Ovary (tissue), 3 donors: ENCODE data around the gene USP30.

Source experiments
- CTCF ChIP-seq, 3 donors: fragments of 450-650 bp in 2 of 3; fragments of 200-600 bp in 1 of 3; IDR thresholded peaks; one replicate each; pipeline versions ENCODE4 v1.5.1 to v1.8.0; 2016 to 2022; ENCODE audit warnings: antibody characterized with exemption in 3 of 3, mild to moderate bottlenecking in 1 of 3
- EP300 ChIP-seq: sonication (generic); formaldehyde crosslinking; IDR thresholded peaks from one replicate; pipeline ENCODE4 v1.6.1; 2017; ENCODE audit warnings: antibody characterized with exemption
- donor health status: DM: no; HTN: no; CAD: no.

- TF ChIP-seq CTCF (IDR thresholded peaks at IDR 0.05) (no peak), EP300 (no peak)
Measured at GRCh38 chr12:109074866-109075265, 22.5 kb downstream of the USP30 start.
